B cell (primary cell): ENCODE data around the gene TSPO2. TPM values are rescaled to one million over a fixed set of nuclear protein-coding genes. Genes with fewer than 3 reads are reported as not detected.

ENCODE experiments used
- ATAC-seq: fragments of 200-7000 bp; cut with Tn5 transposase; one replicate; pipeline ENCODE4 v1.10.0; 2021; ENCODE audit warnings: low read depth, mild to moderate bottlenecking, moderate number of reproducible peaks, moderate library complexity
- CTCF ChIA-PET: fragments of 350-600 bp; sonication (Branson Sonifier 250); formaldehyde crosslinking; loops from one replicate; lab custom pipeline; 2021; ENCODE audit warnings: antibody characterized with exemption, inconsistent platforms; lab: Charles Lee
- POLR2A ChIA-PET: fragments of 350-600 bp; sonication (Branson Sonifier 250); formaldehyde crosslinking; loops from one replicate; lab custom pipeline; 2021; ENCODE audit warnings: antibody characterized with exemption; lab: Charles Lee
- DNase-seq: peaks from one replicate; pipeline ENCODE4 v3.0.0; 2013
- H2AFZ ChIP-seq: 2 replicates; pipeline ENCODE4 v1.6.1; 2012; ENCODE audit warnings: mild to moderate bottlenecking, low read depth, low read length; ENCODE audit not compliant: insufficient read depth, poor library complexity, severe bottlenecking
- H3K27ac ChIP-seq, 2 donors: 1 replicate in 1 of 2; 2 replicates in 1 of 2; pipeline ENCODE4 v1.5.1; 2012 to 2013; ENCODE audit warnings: low read length in 2 of 2, mild to moderate bottlenecking in 2 of 2, moderate library complexity in 1 of 2
- H3K27me3 ChIP-seq, 4 experiments: fragments of 200-600 bp in 1 of 4; sonication (generic) in 1 of 4; replicated peaks in 1 of 4; 1 replicate in 2 of 4; 2 replicates in 2 of 4; pipeline versions ENCODE4 v1.6.1 to v1.7.0; 2013 to 2016; ENCODE audit warnings: low read length in 3 of 4, mild to moderate bottlenecking in 2 of 4, mixed read lengths in 1 of 4, moderate library complexity in 1 of 4; ENCODE audit not compliant: insufficient read depth in 4 of 4, control insufficient read depth in 3 of 4; ENCODE audit errors: control extremely low read depth in 1 of 4
- H3K36me3 ChIP-seq, 2 experiments: replicated peaks in 1 of 2; 1 replicate in 1 of 2; 2 replicates in 1 of 2; pipeline versions ENCODE4 v1.6.1 to v1.7.1; 2013; ENCODE audit warnings: low read length in 1 of 2; ENCODE audit not compliant: insufficient read depth in 2 of 2, control insufficient read depth in 1 of 2; ENCODE audit errors: control extremely low read depth in 1 of 2, extremely low read depth in 1 of 2
- H3K4me1 ChIP-seq, 2 donors: fragments of 200-600 bp in 1 of 2; sonication (generic) in 1 of 2; 1 replicate in 1 of 2; 2 replicates in 1 of 2; pipeline versions ENCODE4 v1.5.1 to v1.6.1; 2013 to 2017; ENCODE audit warnings: low read length in 2 of 2; ENCODE audit not compliant: control insufficient read depth in 2 of 2, insufficient read depth in 2 of 2
- H3K4me2 ChIP-seq: replicated peaks from 2 replicates; pipeline ENCODE3; 2012; ENCODE audit warnings: mild to moderate bottlenecking, low read depth, low read length; ENCODE audit not compliant: poor library complexity, severe bottlenecking
- H3K4me3 ChIP-seq, 5 experiments: fragments of 200-600 bp in 1 of 5; sonication (generic) in 1 of 5; 1 replicate in 3 of 5; 2 replicates in 2 of 5; pipeline versions ENCODE4 v1.5.1 to v1.7.0; 2011 to 2016; ENCODE audit warnings: low read length in 4 of 5, mild to moderate bottlenecking in 4 of 5, low read depth in 2 of 5, control low read depth in 1 of 5, moderate library complexity in 1 of 5; ENCODE audit not compliant: insufficient read depth in 1 of 5; ENCODE audit errors: control extremely low read depth in 1 of 5, extremely low read depth in 1 of 5
- H3K79me2 ChIP-seq: fragments of 200-600 bp; sonication (generic); one replicate; pipeline ENCODE4 v1.6.0; 2016; ENCODE audit warnings: low read length; ENCODE audit not compliant: control insufficient read depth, insufficient read depth
- H3K9ac ChIP-seq: fragments of 200-600 bp; sonication (generic); 2 replicates; pipeline ENCODE4 v1.6.1; 2017; ENCODE audit warnings: mild to moderate bottlenecking, low read length, moderate library complexity
- H3K9me3 ChIP-seq, 3 donors: one replicate each; pipeline versions ENCODE4 v1.6.1 to v1.7.1; 2013; ENCODE audit warnings: low read length in 2 of 3; ENCODE audit not compliant: control insufficient read depth in 2 of 3, insufficient read depth in 1 of 3; ENCODE audit errors: control extremely low read depth in 1 of 3
- H4K20me1 ChIP-seq: 2 replicates; pipeline ENCODE4 v1.6.0; 2012; ENCODE audit warnings: mild to moderate bottlenecking, low read length; ENCODE audit not compliant: insufficient read depth, control insufficient read depth, poor library complexity, severe bottlenecking
- H3K27ac Mint-ChIP-seq: one replicate; pipeline ENCODE4 v1.8.0; 2021; ENCODE audit warnings: mixed read lengths
- H3K27me3 Mint-ChIP-seq: one replicate; pipeline ENCODE4 v1.8.0; 2021; ENCODE audit warnings: mixed read lengths
- H3K4me1 Mint-ChIP-seq: one replicate; pipeline ENCODE4 v1.8.0; 2021; ENCODE audit warnings: mixed read lengths
- H3K4me3 Mint-ChIP-seq: one replicate; pipeline ENCODE4 v1.8.0; 2021; ENCODE audit warnings: mixed read lengths
- H3K9me3 Mint-ChIP-seq: one replicate; pipeline ENCODE4 v1.8.0; 2022; ENCODE audit warnings: mixed read lengths; ENCODE audit not compliant: insufficient read depth
- EZH2 ChIP-seq: IDR thresholded peaks from 2 replicates; pipeline ENCODE4 v1.6.1; 2012; ENCODE audit warnings: borderline replicate concordance, low read depth, mild to moderate bottlenecking, moderate library complexity, low read length; ENCODE audit not compliant: insufficient read depth, poor library complexity, severe bottlenecking
- WGBS: methylation state at CpG from one replicate; pipeline ENCODE4 v1.1.5; 2013; ENCODE audit warnings: missing lambda C conversion rate; ENCODE audit not compliant: insufficient coverage; 5-methylcytosine and 5-hydroxymethylcytosine counted together
- intact Hi-C: fragments of 100-400 bp; cut with micrococcal nuclease; formaldehyde crosslinking; loops from one replicate; pipeline ENCODE4 v1.10.0; 2022
- polyA plus RNA-seq: library from polyadenylated mRNA; depleted of rRNA; stranded (reverse); fragments of >200 nt; gene quantifications from 2 replicates; pipeline ENCODE4 v1.2.3, GENCODE V29; 2012
- total RNA-seq, 2 donors: library from RNA; stranded (reverse); fragments of 120-200 nt in 1 of 2; gene quantifications; 1 replicate in 1 of 2; 2 replicates in 1 of 2; pipeline versions ENCODE4 v1.2.3 to v1.2.4, GENCODE V29; 2013 to 2022
- TF ChIP-seq, protein P1 (sequence below): fragments of 200-600 bp; IDR thresholded peaks from one replicate; pipeline ENCODE4 v1.8.0; 2022; ENCODE audit warnings: antibody characterized with exemption, mild to moderate bottlenecking

Gene TSPO2
- total and polyA plus RNA-seq, 2 donors (not counting 1 experiment from before 2014, with no cell fraction given), result not detected

DNA sequence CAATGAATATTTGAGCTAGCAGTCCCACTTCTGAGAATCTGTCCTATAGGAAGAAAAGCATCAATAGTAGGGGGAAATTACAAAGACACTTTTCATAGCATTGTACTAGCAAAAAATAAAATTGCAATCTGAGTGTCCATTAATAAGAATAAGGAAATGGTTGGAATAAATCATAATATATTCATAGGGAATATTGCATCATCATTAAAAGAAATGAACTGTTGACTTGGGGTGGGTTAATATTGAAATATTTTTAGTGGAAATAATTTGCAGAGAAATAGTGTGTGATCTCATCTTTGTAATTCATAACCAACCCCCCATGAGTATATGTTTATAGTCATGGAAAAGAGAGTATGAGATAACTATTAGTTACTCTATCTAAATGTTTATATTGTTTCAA is 42.9 kb downstream of the TSPO2 start:
- ATAC-seq, result no peak
- intact Hi-C loops, result no loop called here
- Histone ChIP-seq H3K4me1 (peaks cover 7% of the 10 kb centered on the region in 2 donors), H3K4me3 (no peak overlapping the region), H2AFZ (no peak overlapping the region), H3K4me2 (no peak overlapping the region), H3K36me3 (peaks cover 12 to 74% of the 10 kb centered on the region in 2 experiments), H3K9me3 (no peaks in the 10 kb centered on the region), H3K27me3 (no peaks in the 10 kb centered on the region), H4K20me1 (peaks cover 18% of the 10 kb centered on the region), H3K9ac (no peak overlapping the region), H3K27ac (no peak overlapping the region), H3K79me2 (peaks cover 41% of the 10 kb centered on the region)
- Mint-ChIP-seq H3K27ac (no peak overlapping the region), H3K9me3 (no peaks in the 10 kb centered on the region), H3K4me3 (no peak overlapping the region), H3K4me1 (peaks cover 21% of the 10 kb centered on the region), H3K27me3 (no peaks in the 10 kb centered on the region)
- CTCF ChIA-PET, result no interaction called here
- DNase-seq, result no peak
- POLR2A ChIA-PET, result no interaction called here
- TF ChIP-seq, protein P1, sequence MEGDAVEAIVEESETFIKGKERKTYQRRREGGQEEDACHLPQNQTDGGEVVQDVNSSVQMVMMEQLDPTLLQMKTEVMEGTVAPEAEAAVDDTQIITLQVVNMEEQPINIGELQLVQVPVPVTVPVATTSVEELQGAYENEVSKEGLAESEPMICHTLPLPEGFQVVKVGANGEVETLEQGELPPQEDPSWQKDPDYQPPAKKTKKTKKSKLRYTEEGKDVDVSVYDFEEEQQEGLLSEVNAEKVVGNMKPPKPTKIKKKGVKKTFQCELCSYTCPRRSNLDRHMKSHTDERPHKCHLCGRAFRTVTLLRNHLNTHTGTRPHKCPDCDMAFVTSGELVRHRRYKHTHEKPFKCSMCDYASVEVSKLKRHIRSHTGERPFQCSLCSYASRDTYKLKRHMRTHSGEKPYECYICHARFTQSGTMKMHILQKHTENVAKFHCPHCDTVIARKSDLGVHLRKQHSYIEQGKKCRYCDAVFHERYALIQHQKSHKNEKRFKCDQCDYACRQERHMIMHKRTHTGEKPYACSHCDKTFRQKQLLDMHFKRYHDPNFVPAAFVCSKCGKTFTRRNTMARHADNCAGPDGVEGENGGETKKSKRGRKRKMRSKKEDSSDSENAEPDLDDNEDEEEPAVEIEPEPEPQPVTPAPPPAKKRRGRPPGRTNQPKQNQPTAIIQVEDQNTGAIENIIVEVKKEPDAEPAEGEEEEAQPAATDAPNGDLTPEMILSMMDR, result no peak
- no peak for TF ChIP-seq EZH2

DNA sequence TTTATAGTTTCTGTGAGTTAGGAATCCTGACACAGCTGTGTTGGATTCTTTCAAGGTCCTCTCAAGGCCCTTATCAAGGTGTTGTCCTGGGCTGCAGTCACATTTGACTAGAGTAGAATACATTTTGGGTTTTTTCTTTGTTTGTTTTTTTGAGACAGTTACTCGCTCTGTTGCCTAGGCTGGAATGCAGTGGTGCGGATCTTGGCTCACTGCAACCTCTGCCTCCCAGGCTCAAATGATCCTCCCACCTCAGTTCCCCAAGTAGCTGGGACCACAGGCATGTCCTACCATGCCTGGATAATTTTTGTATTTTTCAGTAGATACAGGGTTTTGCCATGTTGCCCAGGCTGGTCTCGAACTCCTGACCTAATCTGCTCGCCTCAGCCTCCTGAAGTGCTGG is 46.2 kb downstream of the TSPO2 start:
- H3K36me3 ChIP-seq, result peaks cover 12 to 83% of the 10 kb centered on the region in 2 experiments
- H3K4me3 ChIP-seq, result no peak overlapping the region
- no peak overlapping the region for H3K27ac ChIP-seq
- H3K27ac Mint-ChIP-seq, result no peak overlapping the region
- H3K4me2 ChIP-seq, result no peak overlapping the region
- no peak overlapping the region for H2AFZ ChIP-seq
- H3K9me3 ChIP-seq, result no peaks in the 10 kb centered on the region
- H3K79me2 ChIP-seq, result peaks cover 15% of the 10 kb centered on the region
- peaks cover 18% of the 10 kb centered on the region for H4K20me1 ChIP-seq
- no CpG with 5 or more reads among the region's 4 CpGs for WGBS
- H3K4me3 Mint-ChIP-seq, result no peak overlapping the region
- ChIA-PET CTCF (interaction anchor here (0.7 kb wide), 1 partner anchor 34 kb away, joined by 3 read pairs; no protein-coding TSS in a partner anchor), POLR2A (no interaction called here)
- H3K27me3 ChIP-seq, result no peaks in the 10 kb centered on the region
- H3K9ac ChIP-seq, result no peak overlapping the region
- intact Hi-C loops, result no loop called here
- H3K27me3 Mint-ChIP-seq, result no peaks in the 10 kb centered on the region
- no peak for ATAC-seq
- DNase-seq, result no peak
- H3K9me3 Mint-ChIP-seq, result no peaks in the 10 kb centered on the region
- no peak for TF ChIP-seq EZH2
- TF ChIP-seq, protein P1, result no peak
- no peaks in the 10 kb centered on the region for H3K4me1 ChIP-seq
- H3K4me1 Mint-ChIP-seq, result peaks cover 4% of the 10 kb centered on the region
